ENCODE results near the gene TAF12. TPM values are rescaled to one million over a fixed set of nuclear protein-coding genes. Genes with fewer than 3 reads are reported as not detected.
"Not testable (repeated sequence)": the region's sequence is repeated elsewhere in the genome, so short reads cannot be mapped to it uniquely, and the experiment has no call there.

TAF12 gene
- total and polyA plus RNA-seq, 8 donors = 7.5 to 13.2 (median 10.7) TPM

DNA sequence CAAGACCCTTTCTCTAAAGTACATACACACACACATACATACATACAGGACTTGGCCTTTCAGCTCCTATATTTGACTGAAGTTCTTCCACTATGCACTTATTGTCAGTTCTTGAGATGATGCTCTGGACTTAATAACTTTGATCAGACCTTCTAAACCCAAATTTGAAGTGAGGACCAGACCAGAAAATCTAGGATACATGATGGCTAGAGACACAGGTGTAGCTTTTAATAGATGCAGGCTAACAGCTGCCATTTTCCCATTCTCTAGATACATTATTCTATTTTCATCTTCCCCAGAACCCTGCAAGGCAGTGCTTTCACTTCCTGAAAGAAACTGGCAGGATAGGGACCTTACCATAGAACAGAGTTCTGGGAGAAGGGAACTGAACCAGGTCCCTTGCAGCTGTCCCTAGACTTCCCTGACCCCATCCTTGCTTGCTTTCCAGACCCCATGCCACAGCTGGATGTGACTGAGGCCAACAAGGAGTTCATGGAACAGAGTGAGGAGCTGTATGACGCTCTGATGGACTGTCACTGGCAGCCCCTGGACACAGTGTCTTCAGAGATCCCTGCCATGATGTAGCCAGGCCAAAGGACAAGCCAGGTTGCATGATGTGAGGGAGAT lies 65.7 kb downstream of the TAF12 start:
- DNase-seq (no peak), ATAC-seq (no peak), FAIRE-seq (no peak)
- H3K27ac ChIP-seq = no peak overlapping the region
- peaks cover 6 to 13% (median 7%) of the 10 kb centered on the region in 3 donors for H3K4me1 ChIP-seq
- peaks cover 0 to 23% (median 17%) of the 10 kb centered on the region in 3 donors for H3K36me3 ChIP-seq
- TF ChIP-seq, protein P1, sequence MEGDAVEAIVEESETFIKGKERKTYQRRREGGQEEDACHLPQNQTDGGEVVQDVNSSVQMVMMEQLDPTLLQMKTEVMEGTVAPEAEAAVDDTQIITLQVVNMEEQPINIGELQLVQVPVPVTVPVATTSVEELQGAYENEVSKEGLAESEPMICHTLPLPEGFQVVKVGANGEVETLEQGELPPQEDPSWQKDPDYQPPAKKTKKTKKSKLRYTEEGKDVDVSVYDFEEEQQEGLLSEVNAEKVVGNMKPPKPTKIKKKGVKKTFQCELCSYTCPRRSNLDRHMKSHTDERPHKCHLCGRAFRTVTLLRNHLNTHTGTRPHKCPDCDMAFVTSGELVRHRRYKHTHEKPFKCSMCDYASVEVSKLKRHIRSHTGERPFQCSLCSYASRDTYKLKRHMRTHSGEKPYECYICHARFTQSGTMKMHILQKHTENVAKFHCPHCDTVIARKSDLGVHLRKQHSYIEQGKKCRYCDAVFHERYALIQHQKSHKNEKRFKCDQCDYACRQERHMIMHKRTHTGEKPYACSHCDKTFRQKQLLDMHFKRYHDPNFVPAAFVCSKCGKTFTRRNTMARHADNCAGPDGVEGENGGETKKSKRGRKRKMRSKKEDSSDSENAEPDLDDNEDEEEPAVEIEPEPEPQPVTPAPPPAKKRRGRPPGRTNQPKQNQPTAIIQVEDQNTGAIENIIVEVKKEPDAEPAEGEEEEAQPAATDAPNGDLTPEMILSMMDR (IDR thresholded peaks at IDR 0.05) = no peak
- no peaks in the 10 kb centered on the region for H3K9me3 ChIP-seq
- intact Hi-C loops (cut with DNase I) = no loop called here
- no peaks in the 10 kb centered on the region for H3K27me3 ChIP-seq
- H3K4me3 ChIP-seq = no peak overlapping the region
- WGBS, 2 donors = 88 to 89% methylated on average over 1 of the region's 1 CpG

DNA sequence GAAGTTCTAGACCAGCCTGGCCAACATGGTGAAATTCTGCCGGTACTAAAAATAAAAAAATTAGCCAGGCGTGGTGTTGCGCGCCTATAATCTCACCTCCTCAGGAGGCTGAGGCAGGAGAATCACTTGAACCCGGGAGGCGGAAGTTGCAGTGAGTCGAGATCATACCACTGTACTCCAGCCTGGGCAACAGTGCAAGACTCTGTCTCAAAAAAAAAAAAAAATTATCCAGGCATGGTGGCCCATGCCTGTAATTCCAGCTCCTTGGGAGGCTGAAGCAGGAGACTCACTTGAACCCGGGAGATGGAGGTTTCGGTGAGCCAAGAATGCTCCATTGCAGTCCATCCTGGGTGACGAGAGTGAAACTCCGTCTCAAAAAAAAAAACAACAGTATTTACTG lies 69.3 kb downstream of the TAF12 start:
- no peaks in the 10 kb centered on the region for H3K9me3 ChIP-seq
- 96 to 97% methylated on average over 11 of the region's 11 CpGs for WGBS, 2 donors
- H3K36me3 ChIP-seq = peaks cover 0 to 45% (median 11%) of the 10 kb centered on the region in 3 donors
- TF ChIP-seq, protein P1 (IDR thresholded peaks at IDR 0.05) = no peak
- intact Hi-C loops (cut with DNase I) = no loop called here
- DNase-seq = no peak
- no peaks in the 10 kb centered on the region for H3K4me1 ChIP-seq
- H3K27me3 ChIP-seq = no peaks in the 10 kb centered on the region
- no peak overlapping the region for H3K27ac ChIP-seq
- H3K4me3 ChIP-seq = no peak overlapping the region
- ATAC-seq = no peak
- FAIRE-seq = no peak

DNA sequence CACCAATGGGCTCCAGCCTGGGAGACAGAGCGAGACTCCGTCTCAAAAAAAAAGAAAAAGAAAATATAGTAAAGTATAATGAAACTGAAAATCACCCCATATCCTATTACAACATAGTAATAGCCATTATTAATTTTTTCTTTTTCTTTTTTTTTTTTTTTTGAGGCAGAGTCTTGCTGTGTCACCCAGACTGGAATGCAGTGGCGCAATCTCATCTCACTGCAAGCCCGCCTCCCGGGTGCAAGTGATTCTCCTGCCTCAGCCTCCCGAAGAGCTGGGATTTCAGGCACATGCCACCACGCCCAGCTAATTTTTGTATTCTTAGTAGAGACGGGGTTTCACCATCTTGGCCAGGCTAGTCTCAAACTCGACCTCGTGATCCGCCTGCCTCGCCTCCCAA lies 70.0 kb downstream of the TAF12 start:
- DNase-seq; H3K9me3 ChIP-seq; H3K27ac ChIP-seq; H3K27me3 ChIP-seq; H3K4me3 ChIP-seq; FAIRE-seq; H3K4me1 ChIP-seq; ATAC-seq; intact Hi-C loops (cut with DNase I): not testable (repeated sequence)
- peaks cover 0 to 45% (median 11%) of the 10 kb centered on the region in 3 donors for H3K36me3 ChIP-seq
- WGBS, 2 donors = 91 to 92% methylated on average over 12 of the region's 12 CpGs

DNA sequence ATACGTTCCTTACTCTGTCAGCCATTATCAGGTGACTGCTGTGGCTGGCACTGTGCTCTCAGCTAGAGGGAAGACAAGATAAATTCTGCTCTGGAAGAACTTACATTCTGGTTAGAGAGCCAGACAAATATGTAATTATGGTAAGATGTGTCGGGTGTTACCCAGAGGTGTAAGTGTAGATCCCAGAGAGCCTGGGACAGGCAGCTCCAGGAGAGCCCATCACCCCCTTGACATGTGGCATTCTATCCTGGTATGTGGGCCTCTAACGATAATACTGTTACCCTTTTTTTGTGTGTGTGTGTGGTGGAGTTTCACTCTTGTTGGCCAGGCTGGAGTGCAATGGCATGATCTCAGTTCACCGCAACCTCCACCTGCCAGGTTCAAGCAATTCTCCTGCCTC lies 71.0 kb downstream of the TAF12 start:
- H3K27ac ChIP-seq = no peak overlapping the region
- no peaks in the 10 kb centered on the region for H3K4me1 ChIP-seq
- no peaks in the 10 kb centered on the region for H3K9me3 ChIP-seq
- TF ChIP-seq, protein P1 (IDR thresholded peaks at IDR 0.05) = no peak
- H3K27me3 ChIP-seq = no peaks in the 10 kb centered on the region
- 84 to 90% methylated on average over 4 of the region's 4 CpGs for WGBS, 2 donors
- DNase-seq = no peak
- H3K36me3 ChIP-seq = peaks cover 0 to 50% (median 3%) of the 10 kb centered on the region in 3 donors
- intact Hi-C loops (cut with DNase I) = no loop called here
- ATAC-seq = no peak
- no peak overlapping the region for H3K4me3 ChIP-seq
- no peak for FAIRE-seq

DNA sequence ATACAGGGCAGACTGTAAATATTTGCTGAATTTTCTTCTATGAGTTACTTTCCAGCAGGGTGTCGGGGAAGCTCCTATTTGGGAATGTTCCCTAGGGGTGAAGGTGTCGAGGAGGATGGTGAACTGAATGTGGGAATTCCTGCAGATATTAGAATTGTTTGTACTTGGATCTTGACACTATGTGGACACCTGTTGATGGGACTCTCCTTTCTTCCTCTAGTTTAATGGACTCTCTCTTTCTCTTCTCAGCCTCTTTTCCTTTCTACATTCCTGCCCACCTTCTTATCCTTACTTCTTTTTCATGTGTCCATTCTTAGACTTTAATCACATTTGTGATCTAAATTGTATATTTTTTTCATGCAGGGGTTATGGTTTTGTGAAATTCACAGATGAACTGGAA lies 75.9 kb downstream of the TAF12 start:
- H3K36me3 ChIP-seq = peaks cover 0 to 69% (median 6%) of the 10 kb centered on the region in 3 donors
- no peak for FAIRE-seq
- TF ChIP-seq, protein P1 (IDR thresholded peaks at IDR 0.05) = no peak
- H3K4me1 ChIP-seq = no peaks in the 10 kb centered on the region
- WGBS, 2 donors = 88 to 92% methylated on average over 2 of the region's 2 CpGs
- H3K9me3 ChIP-seq = no peaks in the 10 kb centered on the region
- ATAC-seq = no peak
- H3K4me3 ChIP-seq = no peak overlapping the region
- intact Hi-C loops (cut with DNase I) = no loop called here
- H3K27ac ChIP-seq = no peak overlapping the region
- DNase-seq = no peak
- H3K27me3 ChIP-seq = no peaks in the 10 kb centered on the region

Data from pancreas (tissue), 10 donors.